HL-60 (cell line): ENCODE data around the gene BMP2K.

Experiments
- CTCF ChIP-seq: IDR thresholded peaks from one replicate; pipeline ENCODE4 v1.5.1; 2011; ENCODE audit warnings: low read length, control low read depth, inconsistent platforms; ENCODE audit not compliant: insufficient read depth
- GABPA ChIP-seq: IDR thresholded peaks from 2 replicates; pipeline ENCODE4 v1.6.1; 2012; ENCODE audit warnings: low read depth
- POLR2AphosphoS5 ChIP-seq: IDR thresholded peaks from 2 replicates; pipeline ENCODE4 v1.6.1; 2012; ENCODE audit warnings: low read depth

GRCh38 chr4:78865451-78865850 lies 89.3 kb downstream of the BMP2K start:
- no peak for TF ChIP-seq CTCF
- no peak for TF ChIP-seq POLR2AphosphoS5
- TF ChIP-seq GABPA, result no peak
